ENCODE data around the gene MYH9.

DNA sequence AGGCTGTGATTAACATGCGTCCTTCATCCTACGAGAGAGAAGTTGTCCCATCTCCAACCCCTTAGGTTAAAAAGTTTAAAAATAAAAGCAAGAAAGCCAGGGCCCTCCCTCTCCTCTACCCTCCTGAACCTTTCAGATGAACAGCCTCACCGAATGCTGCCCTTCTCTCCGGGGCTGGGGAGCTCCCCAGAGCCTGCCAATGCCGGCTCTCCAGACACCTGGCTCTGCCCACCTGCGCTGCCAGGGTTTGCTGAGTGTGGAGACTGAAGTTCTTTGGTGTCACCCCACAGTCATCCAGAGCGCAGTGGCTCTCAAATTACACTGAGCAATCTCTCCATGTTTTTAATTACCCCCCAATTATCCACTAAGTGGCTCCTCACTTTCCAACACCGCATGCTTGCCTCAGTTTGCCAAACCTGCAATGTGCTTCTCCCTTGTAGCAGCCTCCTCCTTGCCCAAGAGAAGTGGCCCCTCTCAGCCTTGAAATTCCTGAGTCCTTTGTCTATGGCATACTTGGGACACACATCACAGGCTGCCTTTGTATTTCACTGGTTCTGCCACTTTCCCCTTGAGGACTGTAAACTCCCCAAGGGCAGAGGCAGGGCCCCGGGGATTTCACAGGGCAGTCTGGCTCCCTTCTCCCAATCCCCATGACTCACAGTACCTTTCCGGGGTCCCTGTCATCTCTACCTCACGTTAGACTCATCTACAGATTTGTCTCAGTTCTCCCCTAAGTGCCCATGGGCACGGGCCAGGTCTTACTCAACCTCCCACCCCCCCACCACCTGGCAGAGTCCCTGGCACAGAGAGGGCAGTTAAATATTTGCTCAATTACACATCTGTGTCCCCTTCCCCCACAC lies 2.0 kb downstream of the MYH9 start:
- TF ChIP-seq, protein P1, sequence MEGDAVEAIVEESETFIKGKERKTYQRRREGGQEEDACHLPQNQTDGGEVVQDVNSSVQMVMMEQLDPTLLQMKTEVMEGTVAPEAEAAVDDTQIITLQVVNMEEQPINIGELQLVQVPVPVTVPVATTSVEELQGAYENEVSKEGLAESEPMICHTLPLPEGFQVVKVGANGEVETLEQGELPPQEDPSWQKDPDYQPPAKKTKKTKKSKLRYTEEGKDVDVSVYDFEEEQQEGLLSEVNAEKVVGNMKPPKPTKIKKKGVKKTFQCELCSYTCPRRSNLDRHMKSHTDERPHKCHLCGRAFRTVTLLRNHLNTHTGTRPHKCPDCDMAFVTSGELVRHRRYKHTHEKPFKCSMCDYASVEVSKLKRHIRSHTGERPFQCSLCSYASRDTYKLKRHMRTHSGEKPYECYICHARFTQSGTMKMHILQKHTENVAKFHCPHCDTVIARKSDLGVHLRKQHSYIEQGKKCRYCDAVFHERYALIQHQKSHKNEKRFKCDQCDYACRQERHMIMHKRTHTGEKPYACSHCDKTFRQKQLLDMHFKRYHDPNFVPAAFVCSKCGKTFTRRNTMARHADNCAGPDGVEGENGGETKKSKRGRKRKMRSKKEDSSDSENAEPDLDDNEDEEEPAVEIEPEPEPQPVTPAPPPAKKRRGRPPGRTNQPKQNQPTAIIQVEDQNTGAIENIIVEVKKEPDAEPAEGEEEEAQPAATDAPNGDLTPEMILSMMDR (IDR thresholded peaks at IDR 0.05) = no peak
- no peak for TF ChIP-seq EP300 (IDR thresholded peaks at IDR 0.05)
